H1 (cell line): ENCODE results near the gene ACTA2. TPM values are rescaled to one million over a fixed set of nuclear protein-coding genes. Genes with fewer than 3 reads are reported as not detected.

Source experiments
- ASH2L ChIP-seq: fragments of 200-600, 300-600 bp; sonication (generic); IDR thresholded peaks from one replicate; pipeline ENCODE4 v1.7.1; 2017; ENCODE audit warnings: low read length
- BRCA1 ChIP-seq: IDR thresholded peaks from 2 replicates; pipeline ENCODE4 v1.6.1; 2012; ENCODE audit warnings: low read depth, low read length, improper control_type of control experiment
- CHD1 ChIP-seq: IDR thresholded peaks from 2 replicates; pipeline ENCODE4 v1.6.1; 2012; ENCODE audit warnings: low read depth, low read length, improper control_type of control experiment
- CHD7 ChIP-seq: fragments of 300-600 bp; sonication (generic); IDR thresholded peaks from 2 replicates; pipeline ENCODE4 v1.7.1; 2012; ENCODE audit warnings: low read length, moderate library complexity, mild to moderate bottlenecking, inconsistent platforms; ENCODE audit not compliant: insufficient replicate concordance
- EGR1 ChIP-seq: IDR thresholded peaks from 2 replicates; pipeline ENCODE4 v1.6.1; 2011; ENCODE audit warnings: low read depth, low read length, borderline replicate concordance
- EP300 ChIP-seq, 2 experiments: IDR thresholded peaks; 1 replicate in 1 of 2; 2 replicates in 1 of 2; pipeline ENCODE4 v1.6.1; 2011 to 2012; ENCODE audit warnings: low read depth in 2 of 2, low read length in 2 of 2, mild to moderate bottlenecking in 2 of 2, borderline replicate concordance in 1 of 2, inconsistent platforms in 1 of 2, moderate library complexity in 1 of 2
- POU5F1 ChIP-seq: IDR thresholded peaks from 2 replicates; pipeline ENCODE4 v1.6.1; 2011; ENCODE audit warnings: low read depth, mild to moderate bottlenecking, low read length, moderate library complexity
- RXRA ChIP-seq: IDR thresholded peaks from 2 replicates; pipeline ENCODE4 v1.6.1; 2011; ENCODE audit warnings: low read depth, mild to moderate bottlenecking, low read length, moderate library complexity; ENCODE audit not compliant: insufficient read depth
- polyA plus RNA-seq, 7 experiments: library from polyadenylated mRNA; depleted of rRNA in 3 of 7; stranded (reverse) in 5 of 7; unstranded in 2 of 7; fragments of >200 nt in 5 of 7; fragments of 200-250 nt in 2 of 7; gene quantifications; 1 replicate in 5 of 7; 2 replicates in 1 of 7; 4 replicates in 1 of 7; pipeline versions ENCODE4 v1.2.1 to v1.2.3, GENCODE V29; 2011 to 2013; ENCODE audit warnings: missing spikeins in 2 of 7, mixed read lengths in 2 of 7
- total RNA-seq: library from RNA; stranded (reverse); fragmentation: NEBNext Ultra II Directional; extraction: Animal tissue kit (Norgen Biotek cat#: 25700); gene quantifications from 2 replicates; pipeline ENCODE4 v1.2.1, GENCODE V29; 2021
- TF ChIP-seq, protein P1 (sequence below): IDR thresholded peaks from 2 replicates; pipeline ENCODE4 v1.6.1; 2011; ENCODE audit warnings: low read depth, mild to moderate bottlenecking, low read length; ENCODE audit not compliant: insufficient read depth

The ACTA2 gene
- total and polyA plus RNA-seq, 2 of the 8 experiments (the other 6 are each of a cell fraction or from before 2014, with no cell fraction given), result 3.5 to 8.9 TPM

GRCh38 chr10:88979603-88980002, 27.0 kb upstream of the ACTA2 start (continued):
- no peak for TF ChIP-seq CHD7
- TF ChIP-seq, protein P1, sequence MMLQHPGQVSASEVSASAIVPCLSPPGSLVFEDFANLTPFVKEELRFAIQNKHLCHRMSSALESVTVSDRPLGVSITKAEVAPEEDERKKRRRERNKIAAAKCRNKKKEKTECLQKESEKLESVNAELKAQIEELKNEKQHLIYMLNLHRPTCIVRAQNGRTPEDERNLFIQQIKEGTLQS, result no peak
- no peak for TF ChIP-seq RXRA
- no peak for TF ChIP-seq POU5F1
- no peak for TF ChIP-seq CHD1
- no peak for TF ChIP-seq EP300 (IDR thresholded peaks at IDR 0.05; ENCODE audit: borderline replicate concordance in 1 of 2, low read depth in 2 of 2, low read length in 2 of 2)
- TF ChIP-seq EGR1, result no peak
- TF ChIP-seq ASH2L, result no peak
- no peak for TF ChIP-seq BRCA1
- TF ChIP-seq, all 59 proteins: peak for 0
